GM18873 (cell line): ENCODE data around the gene PTK7.

Experiments used
- ATAC-seq: cut with Tn5 transposase; IDR thresholded peaks from one replicate; pipeline ENCODE4 v1.9.1; 2021; ENCODE audit warnings: mild to moderate bottlenecking, moderate library complexity, moderate number of reproducible peaks; ENCODE audit not compliant: unreplicated experiment, low FRiP score

PTK7 gene

GRCh38 chr6:43082806-43083655 is 6.9 kb downstream of the PTK7 start:
- no peak for ATAC-seq

GRCh38 chr6:43086022-43086658 is 10.0 kb downstream of the PTK7 start:
- no peak for ATAC-seq

- ATAC-seq, result no peak
Observed at GRCh38 chr6:43088654-43089056, 12.5 kb downstream of the PTK7 start.

- no peak for ATAC-seq
Observed at GRCh38 chr6:43089467-43089866, 13.4 kb downstream of the PTK7 start.

GRCh38 chr6:43089874-43090558 is 13.9 kb downstream of the PTK7 start:
- ATAC-seq, result no peak

GRCh38 chr6:43090559-43090956 is 14.4 kb downstream of the PTK7 start:
- no peak for ATAC-seq

- ATAC-seq, result no peak
Observed at GRCh38 chr6:43091020-43091419, 14.9 kb downstream of the PTK7 start.

GRCh38 chr6:43091436-43091991 is 15.4 kb downstream of the PTK7 start:
- ATAC-seq, result no peak

- no peak for ATAC-seq
Observed at GRCh38 chr6:43092635-43093034, 16.5 kb downstream of the PTK7 start.

GRCh38 chr6:43093436-43094289 is 17.5 kb downstream of the PTK7 start:
- no peak for ATAC-seq

GRCh38 chr6:43095939-43096338 is 19.8 kb downstream of the PTK7 start:
- ATAC-seq, result no peak

GRCh38 chr6:43096451-43097097 is 20.5 kb downstream of the PTK7 start:
- no peak for ATAC-seq

- no peak for ATAC-seq
Observed at GRCh38 chr6:43097098-43097489, 21.0 kb downstream of the PTK7 start.

- no peak for ATAC-seq
Observed at GRCh38 chr6:43097502-43097901, 21.4 kb downstream of the PTK7 start.

- no peak for ATAC-seq
Observed at GRCh38 chr6:43101497-43101896, 25.4 kb downstream of the PTK7 start.

GRCh38 chr6:43103253-43103876 is 27.3 kb downstream of the PTK7 start:
- ATAC-seq, result no peak

- no peak for ATAC-seq
Observed at GRCh38 chr6:43105538-43106222, 29.6 kb downstream of the PTK7 start.

- ATAC-seq, result no peak
Observed at GRCh38 chr6:43107344-43108062, 31.4 kb downstream of the PTK7 start.
